NCI-H146 (cell line): ENCODE measurements around the gene HNRNPCL4.
"Not testable (repeated sequence)": the region's sequence is repeated elsewhere in the genome, so short reads cannot be mapped to it uniquely, and the experiment has no call there.

Source experiments
- DNase-seq: peaks from one replicate; lab custom pipeline; 2025; lab: John Stamatoyannopoulos, UW

The HNRNPCL4 gene

DNA sequence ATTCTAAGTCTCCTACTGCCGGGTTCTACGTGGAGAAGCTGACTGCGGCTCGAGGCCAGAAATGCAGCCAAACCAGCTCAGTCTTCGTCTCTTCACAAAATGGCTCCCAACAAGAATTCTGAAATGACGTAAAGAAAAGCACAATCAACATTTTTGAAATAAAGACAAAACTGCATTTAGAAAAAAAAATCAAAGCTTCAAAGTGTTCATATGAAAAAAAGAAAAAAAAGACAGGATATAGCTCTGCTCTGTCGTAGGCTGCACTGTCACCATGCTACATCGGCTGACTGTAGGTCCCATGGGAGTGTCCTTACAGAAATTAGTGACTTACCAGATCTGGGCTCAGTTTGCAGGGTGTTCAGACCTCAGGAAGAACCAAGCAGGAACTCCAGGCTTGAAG lies at the start of gene HNRNPCL4:
Gene HNRNPCL4 (minus strand): TSS at position 101 of the 400 bp plus-strand sequence. CDS start 164 bp downstream, outside the sequence.
- not testable (repeated sequence) for DNase-seq

DNA sequence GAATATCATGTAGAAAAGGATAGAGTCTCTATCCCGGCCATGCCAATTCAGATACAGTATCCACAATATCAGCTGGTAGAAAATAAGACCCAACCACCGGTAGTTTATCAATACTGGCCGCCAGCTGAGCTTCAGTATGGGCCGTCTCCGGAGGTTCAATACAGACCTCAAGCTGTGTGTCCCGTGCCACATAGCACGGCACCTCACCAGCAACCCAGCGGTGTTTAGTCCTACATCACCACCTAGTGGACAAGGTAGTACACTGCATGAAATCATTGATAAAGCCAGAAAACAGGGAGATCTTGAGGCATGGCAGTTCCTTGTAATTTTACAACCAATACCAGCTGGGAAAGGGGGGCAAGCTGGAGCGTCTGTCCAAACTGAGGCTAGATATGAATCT lies 43.3 kb upstream of the HNRNPCL4 start:
- DNase-seq = not testable (repeated sequence)

GRCh38 chr1:13201309-13201708 lies 35.9 kb upstream of the HNRNPCL4 start, which contains the start of gene PRAMEF13:
PRAMEF13 (minus strand) TSS chr1:13201409; CDS start chr1:13199589, 1,820 bp downstream.
- not testable (repeated sequence) for DNase-seq

- DNase-seq = not testable (repeated sequence)
Observed at GRCh38 chr1:13171548-13171947, 6.1 kb upstream of the HNRNPCL4 start, which contains the start of gene PRAMEF9. PRAMEF9 (plus strand) TSS chr1:13171848; CDS start chr1:13175281, 3,433 bp downstream.

- not testable (repeated sequence) for DNase-seq
Observed at GRCh38 chr1:13155909-13156308, 9.5 kb downstream of the HNRNPCL4 start, which contains the start of gene PRAMEF26. PRAMEF26 (minus strand) TSS chr1:13156009; CDS start chr1:13153095, 2,914 bp downstream.

DNA sequence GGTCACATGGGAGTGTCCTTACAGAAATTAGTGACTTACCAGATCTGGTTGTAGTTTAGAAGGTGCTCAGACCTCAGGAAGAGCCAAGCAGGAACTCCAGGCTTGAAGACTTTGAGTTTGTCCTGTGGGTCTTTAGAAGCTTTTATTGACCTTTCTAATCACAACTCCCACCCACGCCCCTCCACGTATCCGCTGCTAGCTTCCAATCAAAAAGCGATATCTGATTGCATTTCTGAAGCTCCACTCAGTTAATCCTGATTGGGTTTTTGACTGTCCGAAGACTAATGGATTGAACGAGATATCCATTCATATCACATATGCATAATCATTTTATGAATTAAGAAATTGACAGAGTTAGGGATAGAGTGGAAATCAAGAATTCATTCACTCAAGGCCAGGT lies 48.7 kb downstream of the HNRNPCL4 start, which contains the start of gene HNRNPCL2:
Gene HNRNPCL2 (minus strand): TSS at position 101 of the 400 bp plus-strand sequence. CDS start 454 bp downstream, outside the sequence.
- DNase-seq = not testable (repeated sequence)
